ENCODE data around the gene IFT25. TPM values are rescaled to one million over a fixed set of nuclear protein-coding genes. Genes with fewer than 3 reads are reported as not detected.
A peak's percentile ranks its signal among the peaks of the same experiment; 100 is the strongest.

The IFT25 gene
- total and polyA plus RNA-seq, 8 donors, result 22.3 to 65.4 (median 51.9) TPM

- DNase-seq (no peak), ATAC-seq (peak; percentile 64)
- Histone ChIP-seq H3K27me3 (no peaks in the 10 kb centered on the region), H3K4me1 (peaks cover 11 to 17% of the 10 kb centered on the region in 2 donors), H3K9me3 (no peaks in the 10 kb centered on the region), H3K36me3 (peaks cover 0 to 57% of the 10 kb centered on the region in 2 donors), H3K27ac (no peak overlapping the region), H3K4me3 (no peak overlapping the region)
- TF ChIP-seq CTCF (IDR thresholded peaks at IDR 0.05), result peak; percentile 30 to 45
- intact Hi-C loops (cut with DNase I), result no loop called here
Observed at GRCh38 chr1:53959664-53960250, 14.3 kb upstream of the IFT25 start.

GRCh38 chr1:53957194-53957818 lies 11.8 kb upstream of the IFT25 start:
- H3K9me3 ChIP-seq, result no peaks in the 10 kb centered on the region
- intact Hi-C loops (cut with DNase I), result no loop called here
- H3K27ac ChIP-seq, result peak overlapping the region; percentile 35 to 71
- peaks cover 11 to 17% of the 10 kb centered on the region in 2 donors for H3K4me1 ChIP-seq
- no peak for TF ChIP-seq CTCF (IDR thresholded peaks at IDR 0.05)
- H3K4me3 ChIP-seq, result no peak overlapping the region
- peak; percentile 71 for ATAC-seq
- DNase-seq, result no peak
- peaks cover 0 to 59% of the 10 kb centered on the region in 2 donors for H3K36me3 ChIP-seq
- H3K27me3 ChIP-seq, result no peaks in the 10 kb centered on the region

- peak; percentile 61 for ATAC-seq
- no peaks in the 10 kb centered on the region for H3K27me3 ChIP-seq
- intact Hi-C loops (cut with DNase I), result no loop called here
- no peak for DNase-seq
- H3K4me3 ChIP-seq, result no peak overlapping the region
- H3K27ac ChIP-seq, result peak overlapping the region; percentile 35 to 71
- H3K36me3 ChIP-seq, result peaks cover 0 to 60% of the 10 kb centered on the region in 2 donors
- peaks cover 11 to 17% of the 10 kb centered on the region in 2 donors for H3K4me1 ChIP-seq
- no peaks in the 10 kb centered on the region for H3K9me3 ChIP-seq
- no peak for TF ChIP-seq CTCF (IDR thresholded peaks at IDR 0.05)
Observed at GRCh38 chr1:53956308-53957168, 11.0 kb upstream of the IFT25 start.

GRCh38 chr1:53954128-53954527 lies 8.6 kb upstream of the IFT25 start:
- ATAC-seq, result no peak
- intact Hi-C loops (cut with DNase I), result no loop called here

More at GRCh38 chr1:53954128-53954527, 8.6 kb upstream of the IFT25 start:
- no peak for DNase-seq
- H3K4me1 ChIP-seq, result peaks cover 11 to 21% of the 10 kb centered on the region in 2 donors
- no peak overlapping the region for H3K4me3 ChIP-seq
- no peak overlapping the region for H3K27ac ChIP-seq
- H3K27me3 ChIP-seq, result no peaks in the 10 kb centered on the region
- no peak for TF ChIP-seq CTCF (IDR thresholded peaks at IDR 0.05)
- peaks cover 0 to 47% of the 10 kb centered on the region in 2 donors for H3K36me3 ChIP-seq
- no peaks in the 10 kb centered on the region for H3K9me3 ChIP-seq

Measured in left lung (tissue), 10 donors.